Stimulated activated CD4-positive, alpha-beta T cell treated with anti-CD3 and anti-CD28 coated beads, Interleukin-15, amount 100 ng/mL, for 24 hours (primary cell): Measurements from ENCODE around the gene AK5.
A peak's percentile ranks its signal among the peaks of the same experiment; 100 is the strongest.

ENCODE experiments used
- DNase-seq: peaks from one replicate; pipeline ENCODE4 v3.0.0-alpha.2; 2020

AK5 gene, protein sequence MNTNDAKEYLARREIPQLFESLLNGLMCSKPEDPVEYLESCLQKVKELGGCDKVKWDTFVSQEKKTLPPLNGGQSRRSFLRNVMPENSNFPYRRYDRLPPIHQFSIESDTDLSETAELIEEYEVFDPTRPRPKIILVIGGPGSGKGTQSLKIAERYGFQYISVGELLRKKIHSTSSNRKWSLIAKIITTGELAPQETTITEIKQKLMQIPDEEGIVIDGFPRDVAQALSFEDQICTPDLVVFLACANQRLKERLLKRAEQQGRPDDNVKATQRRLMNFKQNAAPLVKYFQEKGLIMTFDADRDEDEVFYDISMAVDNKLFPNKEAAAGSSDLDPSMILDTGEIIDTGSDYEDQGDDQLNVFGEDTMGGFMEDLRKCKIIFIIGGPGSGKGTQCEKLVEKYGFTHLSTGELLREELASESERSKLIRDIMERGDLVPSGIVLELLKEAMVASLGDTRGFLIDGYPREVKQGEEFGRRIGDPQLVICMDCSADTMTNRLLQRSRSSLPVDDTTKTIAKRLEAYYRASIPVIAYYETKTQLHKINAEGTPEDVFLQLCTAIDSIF

DNA sequence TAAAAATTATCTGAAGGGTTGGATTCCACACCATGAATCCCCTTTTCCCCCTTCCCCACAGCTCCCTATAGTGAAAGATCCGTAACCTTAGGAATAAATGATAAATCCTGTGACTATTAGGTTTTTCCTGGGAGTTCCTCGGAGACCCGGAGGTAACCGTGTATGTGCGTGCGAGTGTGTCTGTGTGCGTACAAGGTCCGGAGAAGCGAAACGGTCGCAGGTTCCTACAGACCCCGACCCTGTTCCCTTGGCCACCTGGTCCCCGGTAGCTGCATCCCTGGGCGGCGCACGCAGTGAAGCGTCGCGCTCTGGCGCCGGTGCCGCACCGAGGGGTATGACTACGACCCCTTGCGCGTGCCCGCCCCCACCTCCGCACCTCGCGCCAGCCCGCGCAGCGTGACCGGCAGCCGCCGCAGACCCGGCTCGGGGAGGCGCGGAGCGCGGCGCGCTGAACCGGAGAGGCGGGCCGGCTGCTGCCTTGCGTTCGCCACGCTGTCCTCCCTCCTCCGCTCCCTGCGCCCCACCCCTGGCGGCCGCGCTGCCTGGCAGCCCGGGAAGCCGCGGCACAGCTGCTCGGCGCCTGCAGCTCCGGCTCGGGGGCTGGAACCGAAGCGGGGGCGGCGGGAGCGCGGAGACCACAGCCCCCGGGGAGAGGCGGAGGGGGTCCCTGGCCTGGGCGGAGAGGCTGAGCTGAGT lies at the start of gene AK5:
Gene AK5, plus strand, starts transcription at position 529 of the 696 bp plus-strand sequence. CDS start 295 bp downstream, outside the sequence.
- DNase-seq: peak; percentile 73

DNA sequence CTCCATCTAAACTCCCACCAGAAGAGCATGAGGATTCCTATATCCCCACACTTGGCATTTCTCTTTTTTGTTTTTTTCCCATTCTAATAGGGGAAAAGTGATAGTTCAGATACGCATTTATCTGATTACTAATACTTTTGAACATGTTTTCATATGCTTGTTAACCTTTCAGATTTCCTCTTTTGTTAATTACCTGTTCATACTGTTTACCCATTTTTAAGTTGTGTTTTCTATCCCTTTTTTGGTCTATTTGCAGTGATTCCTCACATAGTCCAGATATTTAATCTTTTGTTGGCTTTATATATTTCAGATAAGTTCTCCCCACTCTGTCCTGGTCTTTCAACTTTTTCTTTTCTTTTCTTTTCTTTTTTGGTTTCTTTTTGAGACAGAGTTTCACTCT lies 49.0 kb upstream of the AK5 start:
- DNase-seq: no peak

- no peak for DNase-seq
Measured at GRCh38 chr1:77234096-77234495, 47.7 kb upstream of the AK5 start.

DNA sequence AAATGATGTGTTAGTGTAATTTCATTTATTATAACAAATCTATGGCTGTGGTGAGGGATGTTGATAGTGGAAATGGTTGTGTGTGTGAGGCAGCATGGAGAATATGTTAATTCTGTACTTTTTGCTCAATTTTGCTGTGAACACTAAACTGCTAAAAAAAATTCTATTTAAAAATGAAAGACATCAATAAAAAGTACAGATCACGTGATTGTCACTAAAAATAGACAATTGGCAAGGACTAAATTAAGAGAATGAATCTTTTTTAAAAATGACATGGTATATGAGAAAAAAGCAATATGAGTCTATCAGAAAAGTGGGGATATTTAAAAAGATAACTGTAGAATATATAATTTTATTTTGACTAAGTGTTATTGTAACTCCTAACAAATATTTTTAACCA lies 46.9 kb upstream of the AK5 start:
- no peak for DNase-seq

GRCh38 chr1:77238462-77238861 lies 43.4 kb upstream of the AK5 start:
- DNase-seq: no peak

DNA sequence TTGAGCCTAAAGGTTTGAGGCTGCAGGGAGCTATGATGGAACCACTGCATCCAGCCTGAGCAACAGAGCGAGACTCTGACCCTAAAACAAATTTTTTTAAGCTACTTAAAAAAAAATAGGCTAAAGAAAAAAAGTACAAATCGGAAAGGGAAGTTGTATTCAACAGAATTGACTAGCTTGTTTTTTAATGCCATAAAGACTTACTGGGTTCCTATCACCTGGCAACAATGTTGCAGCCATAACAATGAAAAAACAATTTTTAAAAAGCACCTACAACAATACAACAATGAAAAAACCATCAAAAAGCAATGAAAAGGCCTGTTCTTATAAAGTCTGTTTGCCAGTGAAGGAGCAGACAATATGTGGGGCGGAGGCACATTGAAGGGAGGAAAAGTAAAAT lies 42.5 kb upstream of the AK5 start:
- no peak for DNase-seq

DNA sequence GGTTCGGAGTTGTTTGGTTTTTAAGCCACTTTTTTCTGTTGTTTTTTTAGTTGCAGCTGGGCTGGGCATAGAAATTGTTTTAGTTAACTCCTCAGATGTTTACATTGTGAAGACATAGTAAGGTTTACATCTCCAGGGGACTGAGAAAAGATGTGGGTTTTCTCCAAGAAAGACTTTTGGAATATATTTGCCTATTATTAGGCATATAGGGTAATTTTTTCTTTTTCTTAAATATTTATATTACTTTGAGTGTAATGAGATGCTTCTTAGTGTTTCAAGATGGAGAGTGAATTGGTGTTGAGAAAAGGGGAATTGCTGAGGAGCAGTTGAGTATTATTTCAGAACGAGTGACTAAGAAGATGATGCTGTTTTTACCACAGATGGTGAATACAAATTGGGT lies 36.0 kb upstream of the AK5 start:
- no peak for DNase-seq

- DNase-seq: no peak
Measured at GRCh38 chr1:77250126-77250525, 31.7 kb upstream of the AK5 start.

DNA sequence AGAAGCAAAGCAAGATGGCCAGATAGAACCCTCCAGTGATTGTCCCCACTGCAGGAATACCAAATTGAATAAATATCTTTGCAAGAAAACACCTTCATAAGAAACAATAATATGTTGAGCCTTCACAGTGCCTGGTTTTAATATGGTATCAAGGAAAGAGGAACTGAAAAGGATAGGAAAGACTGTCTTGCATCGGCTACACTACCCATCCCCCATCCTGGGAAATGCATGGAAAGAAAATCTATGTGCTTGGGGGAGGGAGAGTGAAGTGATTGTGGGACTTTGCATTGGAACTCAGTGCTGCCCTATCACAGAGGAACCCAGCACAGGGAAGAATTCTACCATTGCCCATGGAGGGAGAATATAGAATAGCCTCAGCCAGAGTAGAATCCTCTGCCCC lies 28.6 kb upstream of the AK5 start:
- no peak for DNase-seq

DNA sequence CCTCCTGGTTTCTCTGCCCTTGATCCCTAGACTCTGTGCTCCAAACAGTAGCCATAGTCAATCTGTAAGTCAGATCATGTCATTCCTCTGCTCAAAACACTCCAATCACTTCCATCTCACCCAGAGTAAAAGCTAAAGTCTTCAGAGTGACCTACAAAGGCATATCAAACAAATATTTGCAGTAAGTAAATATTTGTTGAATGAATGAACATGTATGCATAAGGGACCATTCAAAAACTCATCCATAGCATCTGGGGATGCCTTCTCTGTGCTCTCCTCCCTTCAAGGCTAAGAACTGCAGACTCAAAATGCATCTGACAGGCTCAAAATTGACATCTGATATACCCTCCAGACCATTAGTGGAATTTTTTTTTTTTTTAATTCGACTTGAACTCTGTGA lies 18.1 kb upstream of the AK5 start:
- no peak for DNase-seq

DNA sequence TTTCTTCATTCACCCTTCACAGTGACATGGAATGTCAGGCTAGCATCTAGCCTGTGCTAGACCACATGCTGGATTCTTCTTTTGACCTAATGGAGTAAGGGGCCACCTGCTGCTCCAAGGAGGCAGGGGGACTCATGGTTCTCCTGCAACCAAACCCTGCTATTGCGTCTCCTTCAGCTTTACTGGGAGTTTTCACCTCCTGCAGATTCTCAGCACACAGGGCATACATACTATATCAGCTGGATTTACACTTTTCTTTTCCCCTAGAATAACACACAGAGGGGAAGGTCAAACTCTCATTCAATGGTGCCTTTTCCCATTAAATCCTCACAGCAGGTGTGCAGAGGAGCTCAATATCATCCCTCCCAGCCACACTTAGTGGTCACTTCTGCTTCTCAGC lies 16.6 kb upstream of the AK5 start:
- no peak for DNase-seq

DNA sequence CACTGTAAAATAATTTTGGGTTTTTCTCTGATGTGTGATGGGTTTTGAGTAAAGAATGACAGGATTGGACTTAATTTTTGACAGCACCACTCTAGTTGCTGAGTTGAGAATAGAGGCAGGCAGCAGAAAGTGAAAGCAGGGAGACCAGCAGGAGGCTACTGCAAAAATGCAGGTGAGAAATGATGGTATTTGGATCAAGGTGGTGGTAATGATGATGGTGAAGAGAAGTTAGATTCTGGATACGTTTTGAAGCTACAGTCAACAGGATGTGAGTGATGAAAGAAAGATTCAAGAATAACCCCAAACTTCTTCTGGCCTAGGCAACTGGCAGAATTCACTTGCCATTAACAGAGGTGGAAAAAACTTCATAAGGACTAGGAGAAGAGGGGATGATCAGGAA lies 14.8 kb upstream of the AK5 start:
- DNase-seq: no peak

- DNase-seq: no peak
Measured at GRCh38 chr1:77271852-77272580, 9.8 kb upstream of the AK5 start.

DNA sequence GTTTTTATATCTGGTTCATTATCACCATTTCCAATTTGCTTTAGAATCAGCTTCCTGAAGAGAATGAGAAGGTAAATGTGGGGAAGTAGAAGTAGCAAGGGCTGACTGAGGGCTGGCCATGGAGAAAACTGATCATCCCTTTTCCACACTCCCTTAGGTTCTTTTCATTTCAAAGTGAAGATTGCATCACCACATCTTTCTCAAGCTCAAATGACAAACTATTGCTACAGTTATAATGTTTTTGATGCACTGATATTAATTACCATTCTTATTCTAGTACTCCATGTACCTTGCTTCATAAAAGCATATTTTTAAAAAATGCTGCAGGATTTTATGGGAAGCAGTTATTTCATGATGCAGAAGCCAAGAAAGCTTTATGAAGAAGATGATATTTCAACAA lies 7.9 kb upstream of the AK5 start:
- DNase-seq: no peak

- DNase-seq: no peak
Measured at GRCh38 chr1:77275194-77275593, 6.6 kb upstream of the AK5 start.

DNA sequence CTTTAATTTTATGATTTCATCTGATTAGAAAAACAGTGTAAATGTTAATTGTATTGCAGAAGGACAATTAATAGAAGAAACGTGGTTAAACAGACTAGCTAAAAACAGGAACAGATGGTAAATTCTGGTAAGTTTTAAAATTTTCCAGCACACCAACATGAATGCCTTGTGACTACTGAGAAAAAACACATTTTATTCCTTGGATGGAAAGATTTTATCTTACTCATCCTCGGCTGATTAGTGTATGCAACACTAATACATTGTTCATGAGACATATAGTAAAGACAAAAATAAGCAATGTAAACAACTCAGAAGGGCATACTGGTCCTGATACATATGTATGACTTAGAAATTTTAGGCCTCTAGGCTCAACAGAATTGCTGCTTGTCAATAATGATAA lies 4.9 kb upstream of the AK5 start:
- DNase-seq: no peak

DNA sequence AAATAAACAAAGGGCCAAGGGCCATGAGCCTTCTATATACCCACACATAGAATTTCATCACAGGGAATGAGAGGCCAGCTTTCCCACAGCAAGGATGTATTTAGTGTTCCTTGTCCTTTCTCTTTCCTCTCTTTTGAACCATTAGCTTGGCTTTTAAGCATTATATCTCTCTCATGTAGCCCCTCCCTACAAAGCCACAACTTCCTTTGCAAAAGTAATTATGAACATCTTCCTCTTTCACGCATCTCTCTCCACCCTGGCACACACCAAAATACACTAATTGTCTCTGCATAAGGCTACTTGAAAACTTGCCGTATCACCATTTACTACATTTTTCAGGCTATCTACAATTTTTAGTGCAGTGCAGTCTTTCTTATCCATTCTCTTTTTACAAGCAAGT lies 1.9 kb upstream of the AK5 start:
- no peak for DNase-seq

DNA sequence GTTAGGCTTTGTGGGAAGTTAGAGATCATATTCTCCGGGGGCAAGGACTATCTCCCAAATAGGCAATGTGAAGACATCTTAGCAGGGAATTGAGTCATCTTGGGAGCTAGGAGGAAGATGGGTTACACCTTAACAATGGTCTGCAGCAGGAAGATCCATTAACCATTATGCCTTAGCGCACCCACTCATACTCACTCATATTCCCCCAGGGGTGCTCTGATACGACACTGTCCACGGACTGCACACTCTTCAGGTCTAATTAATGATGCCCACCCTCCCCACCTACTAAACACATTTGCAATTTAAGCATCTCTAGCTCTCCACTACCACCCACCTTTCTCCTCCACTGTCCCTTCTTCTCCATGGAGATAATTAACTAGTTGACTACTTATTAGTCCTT lies 857 bp upstream of the AK5 start:
- DNase-seq: no peak

- peak; percentile 58 for DNase-seq
Measured at GRCh38 chr1:77282187-77282865, 507 bp downstream of the AK5 start.

GRCh38 chr1:77282866-77283539 lies 1.2 kb downstream of the AK5 start:
- peak; percentile 50 for DNase-seq

GRCh38 chr1:77283701-77284425 lies 2.0 kb downstream of the AK5 start:
- DNase-seq: no peak

GRCh38 chr1:77287535-77287934 lies 5.7 kb downstream of the AK5 start:
- DNase-seq: no peak
